GM12872 (cell line): ENCODE results near the gene CLNK.

ENCODE experiments used
- CTCF ChIP-seq: IDR thresholded peaks from 3 replicates; pipeline ENCODE4 v1.5.1; 2011; ENCODE audit warnings: low read depth, mild to moderate bottlenecking, low read length, moderate library complexity; ENCODE audit not compliant: insufficient read depth

Gene CLNK

DNA sequence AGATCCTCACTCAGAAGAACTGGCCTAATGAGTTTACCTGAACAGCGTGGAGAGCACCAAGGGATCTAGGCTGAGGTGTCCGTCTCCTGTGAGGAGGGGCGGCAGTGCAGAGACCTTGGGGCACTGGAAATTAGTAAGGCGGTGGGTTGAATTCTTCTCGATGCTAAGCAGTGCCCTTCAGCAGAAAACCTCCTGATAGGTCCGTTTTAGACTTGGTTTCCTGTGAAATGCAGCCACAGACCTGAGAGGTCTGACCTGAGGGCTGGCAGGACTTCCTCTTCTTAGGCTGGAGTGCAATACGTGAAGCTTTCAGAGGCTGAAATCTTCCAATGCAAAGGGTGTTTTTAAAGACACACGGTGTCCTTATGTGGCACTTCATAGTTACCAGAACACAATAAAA, at the start of gene CLNK:
Gene CLNK, minus strand, starts transcription at position 138 of the 400 bp plus-strand sequence. CDS start 16,899 bp downstream, outside the sequence.
- no peak for TF ChIP-seq CTCF

GRCh38 chr4:10733481-10734062, 49.0 kb upstream of the CLNK start:
- TF ChIP-seq CTCF, result no peak

DNA sequence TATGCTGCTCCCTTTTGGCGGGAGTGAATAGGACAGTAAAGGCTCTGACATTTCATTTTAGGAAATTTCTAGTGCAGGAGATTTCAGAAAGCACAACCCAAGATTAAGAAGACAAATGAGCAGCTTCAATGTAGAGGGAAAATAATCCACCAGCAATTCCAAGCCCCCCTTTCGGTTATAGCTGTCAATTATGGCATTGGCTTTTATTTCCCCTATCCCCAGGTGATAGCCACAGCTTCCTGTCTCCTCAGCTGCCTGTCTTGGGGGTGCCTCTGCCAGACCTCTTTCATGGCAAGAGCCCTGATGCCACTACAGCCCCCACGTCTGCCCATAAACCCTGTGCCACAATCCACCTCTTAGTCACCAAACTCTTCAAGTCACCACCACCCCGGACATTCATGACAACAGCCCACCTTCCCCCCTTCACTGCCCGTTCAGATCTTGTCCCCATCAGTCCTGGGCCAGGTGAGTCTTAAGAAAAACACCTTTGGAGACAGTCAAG, 48.4 kb upstream of the CLNK start:
- no peak for TF ChIP-seq CTCF

DNA sequence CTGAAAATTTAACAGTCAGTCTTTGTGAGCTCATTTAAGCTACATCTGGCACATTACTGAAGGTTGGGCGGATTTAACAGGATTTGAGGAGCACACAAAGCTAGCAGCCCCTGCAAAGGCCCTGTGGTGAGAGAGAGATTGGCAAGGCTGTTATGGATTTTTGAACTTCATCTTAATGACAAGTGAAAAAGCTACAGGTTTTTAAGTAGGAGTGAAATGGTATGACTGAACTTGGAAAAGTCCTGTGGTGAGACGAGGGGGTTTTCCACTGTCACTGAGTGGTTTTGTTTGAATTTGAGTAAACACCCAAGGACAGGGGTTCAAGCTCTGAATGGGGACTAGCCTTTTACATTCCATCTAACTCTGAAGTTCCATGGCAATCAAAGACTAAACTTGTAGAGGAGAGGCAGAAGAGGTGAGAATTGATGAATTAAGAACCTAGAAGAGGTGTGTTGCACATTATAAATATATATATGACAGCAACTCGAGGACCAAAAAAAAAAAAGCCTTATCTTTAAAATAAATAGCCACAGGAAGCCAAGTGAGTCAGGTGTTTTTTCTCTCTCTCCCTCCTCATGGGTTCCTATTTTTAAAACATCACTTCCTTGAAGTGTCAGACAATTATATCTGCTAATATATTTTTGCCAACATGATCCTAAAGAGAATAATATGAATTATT, 47.8 kb upstream of the CLNK start:
- TF ChIP-seq CTCF, result no peak

DNA sequence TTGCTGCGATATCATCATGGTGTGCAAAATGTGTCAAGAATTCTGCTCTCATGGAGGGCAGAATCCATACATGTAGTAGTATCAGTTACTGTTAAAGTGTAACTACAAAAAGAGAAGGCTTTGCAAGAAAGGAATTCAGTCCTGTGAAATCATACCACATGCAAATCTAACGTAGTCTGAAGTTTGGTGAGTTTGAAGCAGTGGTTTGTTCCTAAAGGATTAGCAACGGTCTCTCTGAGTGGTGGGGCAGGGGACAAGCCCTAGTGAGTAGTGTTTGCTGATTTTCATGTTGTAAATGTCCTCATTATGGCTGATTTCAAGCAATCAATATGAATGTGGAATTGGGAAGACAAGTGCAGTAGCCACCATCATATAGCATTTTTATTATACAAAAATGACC, 47.1 kb upstream of the CLNK start:
- TF ChIP-seq CTCF, result no peak

DNA sequence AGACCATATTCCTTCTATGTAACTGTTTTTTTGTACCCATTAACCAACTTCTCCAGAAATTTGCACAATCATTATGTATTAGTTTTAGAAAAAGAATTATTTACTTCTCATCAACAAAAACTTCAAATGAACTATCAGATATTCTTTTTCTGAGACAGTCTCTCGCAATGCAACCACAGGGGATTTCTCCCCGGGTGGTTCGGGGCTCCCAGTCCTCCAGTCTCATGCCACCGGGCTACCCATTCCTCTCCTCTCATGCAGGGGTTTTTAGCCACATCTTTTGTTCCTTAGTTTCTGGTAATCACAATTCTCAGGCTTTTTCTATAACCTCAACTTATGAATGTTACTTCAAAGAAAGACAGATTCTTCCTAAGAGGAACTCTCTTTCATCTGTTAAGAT, 46.6 kb upstream of the CLNK start:
- no peak for TF ChIP-seq CTCF

DNA sequence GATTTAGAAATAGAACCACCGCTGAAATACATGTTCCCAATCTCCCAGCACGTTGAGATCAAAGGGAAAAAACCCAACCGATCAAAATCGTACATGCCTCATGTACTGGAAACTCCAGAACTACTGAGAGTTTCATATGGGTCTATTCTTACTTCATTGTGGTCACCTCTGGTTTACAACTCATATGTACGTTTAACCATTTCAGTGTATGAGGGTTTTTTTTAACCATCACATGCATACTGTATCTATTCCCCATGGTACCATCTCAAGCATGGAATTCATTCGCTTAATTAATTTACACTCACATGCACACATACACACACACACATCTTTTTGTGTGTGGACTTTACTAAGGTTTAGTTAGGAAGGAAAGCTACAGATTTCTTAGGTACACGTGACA, 46.0 kb upstream of the CLNK start:
- TF ChIP-seq CTCF, result no peak
